NK-92 treated with Interleukin-12 subunit alpha and Interleukin-12 subunit beta, amount 100 ng/mL, for 24 hours (cell line): ENCODE results near the gene SHKBP1.
"Not testable (repeated sequence)": the region's sequence is repeated elsewhere in the genome, so short reads cannot be mapped to it uniquely, and the experiment has no call there.

Experiments
- DNase-seq: peaks from one replicate; lab custom pipeline; 2025; lab: John Stamatoyannopoulos, UW

SHKBP1 gene

GRCh38 chr19:40585241-40585981 is 8.7 kb downstream of the SHKBP1 start:
- no peak for DNase-seq

- no peak for DNase-seq
Measured at GRCh38 chr19:40585982-40586422, 9.3 kb downstream of the SHKBP1 start.

- DNase-seq: no peak
Measured at GRCh38 chr19:40586611-40587010, 9.9 kb downstream of the SHKBP1 start.

- DNase-seq: no peak
Measured at GRCh38 chr19:40588110-40588854, 11.6 kb downstream of the SHKBP1 start.

GRCh38 chr19:40588926-40589569 is 12.4 kb downstream of the SHKBP1 start:
- no peak for DNase-seq

GRCh38 chr19:40589591-40590429 is 13.1 kb downstream of the SHKBP1 start:
- DNase-seq: no peak

GRCh38 chr19:40590464-40591265 is 14.0 kb downstream of the SHKBP1 start:
- DNase-seq: no peak

- not testable (repeated sequence) for DNase-seq
Measured at GRCh38 chr19:40591724-40592123, 15.1 kb downstream of the SHKBP1 start.

GRCh38 chr19:40592170-40592569 is 15.5 kb downstream of the SHKBP1 start:
- no peak for DNase-seq

GRCh38 chr19:40594255-40594654 is 17.6 kb downstream of the SHKBP1 start:
- DNase-seq: no peak

GRCh38 chr19:40594657-40595091 is 18.0 kb downstream of the SHKBP1 start:
- DNase-seq: no peak

GRCh38 chr19:40596608-40597328 is 20.1 kb downstream of the SHKBP1 start:
- no peak for DNase-seq

GRCh38 chr19:40597329-40597838 is 20.7 kb downstream of the SHKBP1 start:
- no peak for DNase-seq

- DNase-seq: peak; percentile 48
Measured at GRCh38 chr19:40598121-40598917, 21.6 kb downstream of the SHKBP1 start.

- no peak for DNase-seq
Measured at GRCh38 chr19:40598918-40599307, 22.2 kb downstream of the SHKBP1 start.

GRCh38 chr19:40599331-40599901 is 22.7 kb downstream of the SHKBP1 start:
- DNase-seq: no peak

- DNase-seq: no peak
Measured at GRCh38 chr19:40599902-40600569, 23.4 kb downstream of the SHKBP1 start.

- no peak for DNase-seq
Measured at GRCh38 chr19:40600570-40601133, 24.0 kb downstream of the SHKBP1 start.
